GM21737 (cell line): ENCODE results near the gene SARDH.

Source experiments
- ATAC-seq: cut with Tn5 transposase; IDR thresholded peaks from one replicate; pipeline ENCODE4 v1.9.1; 2021; ENCODE audit warnings: mild to moderate bottlenecking, moderate library complexity; ENCODE audit not compliant: unreplicated experiment

SARDH gene

GRCh38 chr9:133673258-133673655 lies 64.9 kb downstream of the SARDH start:
- no peak for ATAC-seq

GRCh38 chr9:133672503-133673257 lies 65.5 kb downstream of the SARDH start:
- no peak for ATAC-seq

GRCh38 chr9:133671371-133671770 lies 66.8 kb downstream of the SARDH start:
- ATAC-seq: no peak

- ATAC-seq: no peak
Observed at GRCh38 chr9:133670466-133670865, 67.7 kb downstream of the SARDH start.

- no peak for ATAC-seq
Observed at GRCh38 chr9:133669182-133669801, 68.9 kb downstream of the SARDH start.

GRCh38 chr9:133667759-133668450 lies 70.2 kb downstream of the SARDH start:
- no peak for ATAC-seq

- ATAC-seq: no peak
Observed at GRCh38 chr9:133666845-133667244, 71.3 kb downstream of the SARDH start.

GRCh38 chr9:133666387-133666786 lies 71.8 kb downstream of the SARDH start:
- ATAC-seq: no peak

- ATAC-seq: no peak
Observed at GRCh38 chr9:133665535-133665934, 72.6 kb downstream of the SARDH start.

- ATAC-seq: no peak
Observed at GRCh38 chr9:133665096-133665495, 73.1 kb downstream of the SARDH start.

- no peak for ATAC-seq
Observed at GRCh38 chr9:133664173-133665050, 73.7 kb downstream of the SARDH start.

GRCh38 chr9:133661846-133662540 lies 76.2 kb downstream of the SARDH start:
- ATAC-seq: no peak

GRCh38 chr9:133659516-133659915 lies 78.6 kb downstream of the SARDH start:
- ATAC-seq: no peak

- ATAC-seq: no peak
Observed at GRCh38 chr9:133658442-133659431, 79.4 kb downstream of the SARDH start.

- ATAC-seq: no peak
Observed at GRCh38 chr9:133657120-133657661, 81.0 kb downstream of the SARDH start.

GRCh38 chr9:133656211-133657119 lies 81.7 kb downstream of the SARDH start:
- no peak for ATAC-seq

GRCh38 chr9:133655701-133656100 lies 82.5 kb downstream of the SARDH start:
- no peak for ATAC-seq
